Measurements from ENCODE around the gene NFIC. TPM values are rescaled to one million over a fixed set of nuclear protein-coding genes. Genes with fewer than 3 reads are reported as not detected.

Gene NFIC
- polyA plus RNA-seq (2013, experiment 1 of 2): 4.0 TPM
- polyA plus RNA-seq (2013, experiment 2 of 2): 4.5 TPM

GRCh38 chr19:3365836-3366752 is at the start of gene NFIC:
Gene NFIC (plus strand): TSS chr19:3366583. CDS start chr19:3366637, 54 bp downstream.
- H4K8ac ChIP-seq (ENCODE audit: low read depth, low read length): no peak within 1 kb of the TSS
- H3K27me3 ChIP-seq (ENCODE audit: control insufficient read depth in 3 of 3, insufficient read depth in 3 of 3, low read depth in 1 of 3, low read length in 3 of 3): peaks cover 61 to 96% (median 94%) of the 10 kb centered on the region in 3 experiments
- H3K14ac ChIP-seq (ENCODE audit: low read length): no peak within 1 kb of the TSS
- peak within 1 kb of the TSS; percentile 78 for H3K4me2 ChIP-seq (ENCODE audit: insufficient read depth, low read length, poor library complexity, severe bottlenecking)
- H3K4me1 ChIP-seq (ENCODE audit: control insufficient read depth in 2 of 2, insufficient read depth in 1 of 2, low read depth in 1 of 2, low read length in 2 of 2): peaks cover 2 to 10% of the 10 kb centered on the region in 2 donors
- H3K9ac ChIP-seq (ENCODE audit: low read depth, low read length, poor library complexity): peak within 1 kb of the TSS; percentile 38
- no peaks in the 10 kb centered on the region for H3K36me3 ChIP-seq (replicated peaks in 1 of 2; ENCODE audit: control insufficient read depth in 2 of 2, insufficient read depth in 2 of 2, low read length in 2 of 2)
- H2BK12ac ChIP-seq (ENCODE audit: low read length): no peak within 1 kb of the TSS
- peak within 1 kb of the TSS; percentile 76 for H3K23ac ChIP-seq (ENCODE audit: low read depth, low read length, poor library complexity)
- no peak within 1 kb of the TSS for H3K27ac ChIP-seq (replicated peaks; ENCODE audit: low read length)
- no peak within 1 kb of the TSS for H4K91ac ChIP-seq (ENCODE audit: low read depth, low read length, poor library complexity)
- no peaks in the 10 kb centered on the region for H3K79me1 ChIP-seq (ENCODE audit: low read depth, low read length)
- no peak within 1 kb of the TSS for H2BK120ac ChIP-seq (ENCODE audit: low read depth, low read length)
- peaks cover 0 to 8% of the 10 kb centered on the region in 2 donors for H3K9me3 ChIP-seq (replicated peaks in 1 of 2; ENCODE audit: control insufficient read depth in 2 of 2, insufficient read depth in 1 of 2, low read depth in 1 of 2, low read length in 2 of 2)
- H3K18ac ChIP-seq (ENCODE audit: low read length): peak within 1 kb of the TSS; percentile 85
- no peak for DNase-seq (ENCODE audit: low spot score)
- H2BK15ac ChIP-seq (ENCODE audit: low read length): peak within 1 kb of the TSS; percentile 72
- H2AK5ac ChIP-seq (ENCODE audit: low read depth, low read length): peak within 1 kb of the TSS; percentile 64
- H2AFZ ChIP-seq (ENCODE audit: low read length): peak within 1 kb of the TSS; percentile 87
- no CpG with 5 or more reads among the region's 64 CpGs for WGBS, 2 donors (ENCODE audit: extremely low coverage in 2 of 2, insufficient read length in 2 of 2, insufficient replicate concordance in 1 of 2)
- no peak within 1 kb of the TSS for H3K4ac ChIP-seq (ENCODE audit: low read length)
- peak within 1 kb of the TSS; percentile 30 to 67 for H3K4me3 ChIP-seq (ENCODE audit: low read length in 2 of 2)
- H2BK5ac ChIP-seq (ENCODE audit: low read length): peak within 1 kb of the TSS; percentile 53

GRCh38 chr19:3316659-3317207 is 49.6 kb upstream of the NFIC start:
- Histone ChIP-seq H3K4ac (ENCODE audit: low read length) (no peak overlapping the region), H3K27me3 (ENCODE audit: control insufficient read depth in 3 of 3, insufficient read depth in 3 of 3, low read depth in 1 of 3, low read length in 3 of 3) (peaks cover 0 to 12% (median 0%) of the 10 kb centered on the region in 3 experiments), H3K18ac (ENCODE audit: low read length) (no peak overlapping the region), H3K4me2 (ENCODE audit: insufficient read depth, low read length, poor library complexity, severe bottlenecking) (no peak overlapping the region), H2AFZ (ENCODE audit: low read length) (no peak overlapping the region), H2BK120ac (ENCODE audit: low read depth, low read length) (peak overlapping the region; percentile 87), H4K8ac (ENCODE audit: low read depth, low read length) (no peak overlapping the region), H3K27ac (replicated peaks; ENCODE audit: low read length) (no peak overlapping the region), H2BK15ac (ENCODE audit: low read length) (no peak overlapping the region), H3K79me1 (ENCODE audit: low read depth, low read length) (peaks cover 4% of the 10 kb centered on the region), H3K14ac (ENCODE audit: low read length) (no peak overlapping the region), H3K4me1 (ENCODE audit: control insufficient read depth in 2 of 2, insufficient read depth in 1 of 2, low read depth in 1 of 2, low read length in 2 of 2) (no peaks in the 10 kb centered on the region), H3K4me3 (ENCODE audit: low read length in 2 of 2) (no peak overlapping the region), H3K36me3 (replicated peaks in 1 of 2; ENCODE audit: control insufficient read depth in 2 of 2, insufficient read depth in 2 of 2, low read length in 2 of 2) (no peaks in the 10 kb centered on the region), H3K23ac (ENCODE audit: low read depth, low read length, poor library complexity) (no peak overlapping the region), H3K9ac (ENCODE audit: low read depth, low read length, poor library complexity) (no peak overlapping the region), H4K91ac (ENCODE audit: low read depth, low read length, poor library complexity) (no peak overlapping the region), H3K9me3 (replicated peaks in 1 of 2; ENCODE audit: control insufficient read depth in 2 of 2, insufficient read depth in 1 of 2, low read depth in 1 of 2, low read length in 2 of 2) (no peaks in the 10 kb centered on the region), H2AK5ac (ENCODE audit: low read depth, low read length) (no peak overlapping the region), H2BK12ac (ENCODE audit: low read length) (no peak overlapping the region), H2BK5ac (ENCODE audit: low read length) (no peak overlapping the region)
- DNase-seq (ENCODE audit: low spot score): no peak
- WGBS, 2 donors (ENCODE audit: extremely low coverage in 2 of 2, insufficient read length in 2 of 2, insufficient replicate concordance in 1 of 2): no CpG with 5 or more reads among the region's 5 CpGs

- peak overlapping the region; percentile 13 for H2BK5ac ChIP-seq (ENCODE audit: low read length)
- H3K27me3 ChIP-seq (ENCODE audit: control insufficient read depth in 3 of 3, insufficient read depth in 3 of 3, low read depth in 1 of 3, low read length in 3 of 3): no peaks in the 10 kb centered on the region
- peak overlapping the region; percentile 44 for H3K9ac ChIP-seq (ENCODE audit: low read depth, low read length, poor library complexity)
- no peak for DNase-seq (ENCODE audit: low spot score)
- H3K36me3 ChIP-seq (replicated peaks in 1 of 2; ENCODE audit: control insufficient read depth in 2 of 2, insufficient read depth in 2 of 2, low read length in 2 of 2): no peaks in the 10 kb centered on the region
- no peaks in the 10 kb centered on the region for H3K9me3 ChIP-seq (replicated peaks in 1 of 2; ENCODE audit: control insufficient read depth in 2 of 2, insufficient read depth in 1 of 2, low read depth in 1 of 2, low read length in 2 of 2)
- 100% methylated on average over 1 of the region's 18 CpGs; no CpG with 5 or more reads in 1 of the 2 donors for whole genome bisulfite sequencing, 2 donors (ENCODE audit: extremely low coverage in 2 of 2, insufficient read length in 2 of 2, insufficient replicate concordance in 1 of 2)
- H3K4me2 ChIP-seq (ENCODE audit: insufficient read depth, low read length, poor library complexity, severe bottlenecking): no peak overlapping the region
- no peak overlapping the region for H4K91ac ChIP-seq (ENCODE audit: low read depth, low read length, poor library complexity)
- H2BK15ac ChIP-seq (ENCODE audit: low read length): peak overlapping the region; percentile 37
- H3K18ac ChIP-seq (ENCODE audit: low read length): no peak overlapping the region
- H2AK5ac ChIP-seq (ENCODE audit: low read depth, low read length): peak overlapping the region; percentile 63
- H3K4ac ChIP-seq (ENCODE audit: low read length): no peak overlapping the region
- no peak overlapping the region for H3K14ac ChIP-seq (ENCODE audit: low read length)
- no peak overlapping the region for H3K27ac ChIP-seq (replicated peaks; ENCODE audit: low read length)
- H3K23ac ChIP-seq (ENCODE audit: low read depth, low read length, poor library complexity): no peak overlapping the region
- H4K8ac ChIP-seq (ENCODE audit: low read depth, low read length): peak overlapping the region; percentile 43
- H3K4me3 ChIP-seq (ENCODE audit: low read length in 2 of 2): peak overlapping the region in 1 of 2 donors; percentile 18
- H3K79me1 ChIP-seq (ENCODE audit: low read depth, low read length): peaks cover 7% of the 10 kb centered on the region
- no peak overlapping the region for H2AFZ ChIP-seq (ENCODE audit: low read length)
- H2BK120ac ChIP-seq (ENCODE audit: low read depth, low read length): no peak overlapping the region
- no peak overlapping the region for H2BK12ac ChIP-seq (ENCODE audit: low read length)
- H3K4me1 ChIP-seq (ENCODE audit: control insufficient read depth in 2 of 2, insufficient read depth in 1 of 2, low read depth in 1 of 2, low read length in 2 of 2): no peaks in the 10 kb centered on the region
These were observed 46.6 kb upstream of the NFIC start for GRCh38 chr19:3319643-3320353.

- H3K4me3 ChIP-seq (ENCODE audit: low read length in 2 of 2): no peak overlapping the region
- H2BK5ac ChIP-seq (ENCODE audit: low read length): peak overlapping the region; percentile 13
- no CpG with 5 or more reads among the region's 29 CpGs for WGBS, 2 donors (ENCODE audit: extremely low coverage in 2 of 2, insufficient read length in 2 of 2, insufficient replicate concordance in 1 of 2)
- no peak overlapping the region for H3K18ac ChIP-seq (ENCODE audit: low read length)
- H4K8ac ChIP-seq (ENCODE audit: low read depth, low read length): peak overlapping the region; percentile 43
- H3K14ac ChIP-seq (ENCODE audit: low read length): no peak overlapping the region
- H3K79me1 ChIP-seq (ENCODE audit: low read depth, low read length): peaks cover 10% of the 10 kb centered on the region
- H3K4me2 ChIP-seq (ENCODE audit: insufficient read depth, low read length, poor library complexity, severe bottlenecking): no peak overlapping the region
- no peak overlapping the region for H3K27ac ChIP-seq (replicated peaks; ENCODE audit: low read length)
- H2BK15ac ChIP-seq (ENCODE audit: low read length): no peak overlapping the region
- no peak overlapping the region for H2AFZ ChIP-seq (ENCODE audit: low read length)
- H2AK5ac ChIP-seq (ENCODE audit: low read depth, low read length): no peak overlapping the region
- H3K4me1 ChIP-seq (ENCODE audit: control insufficient read depth in 2 of 2, insufficient read depth in 1 of 2, low read depth in 1 of 2, low read length in 2 of 2): no peaks in the 10 kb centered on the region
- no peaks in the 10 kb centered on the region for H3K9me3 ChIP-seq (replicated peaks in 1 of 2; ENCODE audit: control insufficient read depth in 2 of 2, insufficient read depth in 1 of 2, low read depth in 1 of 2, low read length in 2 of 2)
- H2BK12ac ChIP-seq (ENCODE audit: low read length): no peak overlapping the region
- H3K27me3 ChIP-seq (ENCODE audit: control insufficient read depth in 3 of 3, insufficient read depth in 3 of 3, low read depth in 1 of 3, low read length in 3 of 3): no peaks in the 10 kb centered on the region
- no peak overlapping the region for H3K4ac ChIP-seq (ENCODE audit: low read length)
- H3K36me3 ChIP-seq (replicated peaks in 1 of 2; ENCODE audit: control insufficient read depth in 2 of 2, insufficient read depth in 2 of 2, low read length in 2 of 2): no peaks in the 10 kb centered on the region
- no peak overlapping the region for H3K23ac ChIP-seq (ENCODE audit: low read depth, low read length, poor library complexity)
- H2BK120ac ChIP-seq (ENCODE audit: low read depth, low read length): no peak overlapping the region
- H3K9ac ChIP-seq (ENCODE audit: low read depth, low read length, poor library complexity): no peak overlapping the region
- no peak for DNase-seq (ENCODE audit: low spot score)
- no peak overlapping the region for H4K91ac ChIP-seq (ENCODE audit: low read depth, low read length, poor library complexity)
These were observed 46.1 kb upstream of the NFIC start for GRCh38 chr19:3320354-3320670.

Measured in neuronal stem cell (in vitro differentiated cells).